Left renal cortex interstitium (tissue), 4 donors: ENCODE results near the gene CACNB2. TPM values are rescaled to one million over a fixed set of nuclear protein-coding genes. Genes with fewer than 3 reads are reported as not detected.
"Not testable (repeated sequence)": the region's sequence is repeated elsewhere in the genome, so short reads cannot be mapped to it uniquely, and the experiment has no call there.

Experiments used
- DNase-seq, 4 donors: peaks; one replicate each; pipeline ENCODE4 v3.0.0-alpha.2; 2013; ENCODE audit warnings: low read depth in 4 of 4, low spot score in 2 of 4, missing footprints in 1 of 4
- polyA plus RNA-seq, 4 donors: library from polyadenylated mRNA; unstranded; fragments of 120-200 nt; gene quantifications; one replicate each; pipeline ENCODE4 v1.2.1, GENCODE V29; 2013; ENCODE audit not compliant: insufficient read length in 4 of 4

CACNB2 gene
- polyA plus RNA-seq, 4 donors, result 2.4 to 6.0 (median 4.4) TPM

DNA sequence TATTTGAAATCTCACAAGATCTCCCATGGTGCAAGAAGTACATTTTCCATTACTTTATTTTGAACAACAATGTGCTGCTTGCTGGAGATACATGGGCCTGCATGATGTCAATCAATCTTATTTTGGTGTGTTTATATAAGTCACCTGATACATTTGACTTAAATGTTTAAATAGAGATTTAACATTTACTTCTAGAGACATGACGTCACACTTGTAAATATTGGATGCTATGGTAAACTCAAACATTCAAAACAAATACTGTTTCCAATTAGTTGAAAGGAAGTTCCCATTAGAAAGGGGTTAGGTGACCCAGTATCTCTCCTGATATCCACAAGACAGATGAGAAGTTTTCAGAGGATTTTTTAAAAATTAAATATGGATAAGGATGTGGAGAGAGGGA, 296.7 kb downstream of the CACNB2 start:
- no peak for DNase-seq

DNA sequence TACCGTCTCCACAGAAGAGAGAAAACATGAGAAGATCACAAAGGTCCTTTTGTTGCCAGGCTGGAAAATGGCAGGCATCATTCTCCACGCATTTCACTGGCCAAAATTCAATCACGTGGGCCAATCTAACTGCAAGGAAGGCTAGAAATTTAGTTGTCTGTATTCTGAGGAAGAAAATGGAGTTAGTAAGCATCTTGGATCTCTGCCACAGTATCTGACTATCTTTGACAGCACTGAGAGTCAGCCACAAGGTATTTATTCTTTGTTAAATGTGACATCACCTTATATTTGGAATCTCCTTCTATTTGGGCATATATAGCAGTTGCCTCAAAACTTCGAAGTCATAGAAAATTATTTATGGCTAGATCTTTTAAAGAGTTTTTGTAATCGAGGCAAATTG, 297.3 kb downstream of the CACNB2 start:
- no peak for DNase-seq

DNA sequence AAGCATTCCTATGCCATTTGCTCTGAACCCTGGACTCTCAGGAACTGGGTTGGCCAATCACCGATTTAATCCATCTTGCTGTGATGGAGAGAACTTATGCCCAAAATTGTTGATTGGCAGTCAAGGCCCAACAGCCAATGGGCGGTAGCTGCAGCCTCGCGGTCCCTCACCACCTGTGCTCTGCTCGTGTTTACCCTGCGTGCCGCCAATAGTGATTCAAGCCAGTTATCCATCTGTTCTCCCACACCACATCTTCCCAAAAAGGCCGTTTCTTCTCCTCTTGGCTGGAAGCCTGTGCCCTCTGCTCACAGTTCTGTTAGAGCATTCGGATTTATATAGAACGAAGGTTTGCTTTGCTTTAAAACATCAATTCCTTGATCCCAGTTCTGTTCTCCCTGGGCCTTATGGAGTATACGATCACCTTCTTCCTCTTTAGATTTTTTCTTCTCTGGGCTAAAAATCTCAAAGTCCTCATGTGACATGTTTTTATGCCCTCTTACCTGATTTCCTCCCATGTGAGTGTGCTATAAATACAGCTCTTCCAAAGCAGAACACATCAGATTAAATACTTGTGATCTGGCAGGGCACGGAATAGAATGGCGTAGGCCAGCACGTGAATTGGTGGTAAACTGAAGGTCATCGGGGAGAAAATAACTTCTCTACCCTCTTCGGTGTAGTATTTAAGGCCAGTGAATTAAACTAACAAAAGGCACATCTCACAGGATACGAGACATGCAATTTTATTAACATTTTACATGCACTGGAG, 298.3 kb downstream of the CACNB2 start:
- no peak for DNase-seq

GRCh38 chr10:18439601-18440000, 299.4 kb downstream of the CACNB2 start:
- no peak for DNase-seq

GRCh38 chr10:18445635-18446034, 305.4 kb downstream of the CACNB2 start:
- not testable (repeated sequence) for DNase-seq

DNA sequence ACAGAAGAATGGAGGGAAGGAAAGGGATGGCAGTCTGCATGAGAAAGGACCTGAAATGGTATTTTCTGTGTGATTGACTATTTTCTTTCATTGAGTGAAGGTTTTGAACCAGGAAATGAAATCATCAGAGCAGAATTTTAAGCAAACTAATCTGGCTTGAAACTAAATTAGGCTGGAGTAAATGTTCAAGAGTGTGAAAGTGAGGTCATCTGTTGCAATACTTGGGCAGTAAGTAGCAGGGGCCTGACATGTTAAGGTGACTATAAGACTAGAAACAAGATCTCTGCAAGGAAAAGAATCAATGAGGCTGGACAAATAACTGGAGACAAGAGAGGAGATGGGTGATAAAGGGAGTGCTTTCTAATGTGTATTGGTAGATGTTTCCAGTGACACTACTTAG, 306.0 kb downstream of the CACNB2 start:
- DNase-seq, result no peak

DNA sequence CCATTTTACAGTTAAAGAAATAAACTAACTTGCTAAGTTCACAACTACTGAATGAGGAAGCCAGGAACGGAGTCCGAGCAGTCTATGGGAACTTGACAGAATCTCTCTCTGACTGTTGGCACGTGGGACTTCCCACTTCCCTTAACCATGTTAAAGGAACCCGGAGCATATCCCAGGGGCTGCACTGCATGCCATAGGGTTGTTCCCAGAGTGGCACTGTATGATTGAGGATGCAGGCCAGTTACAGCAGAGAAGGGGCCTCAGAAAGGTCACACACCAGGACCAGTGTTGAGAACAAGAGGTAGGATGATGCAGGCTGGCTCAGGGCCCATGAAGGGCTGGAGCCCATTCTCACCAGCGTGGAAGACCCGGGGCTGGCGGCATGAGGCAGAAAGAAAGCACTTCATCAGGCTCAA, 309.4 kb downstream of the CACNB2 start:
- DNase-seq, result no peak

DNA sequence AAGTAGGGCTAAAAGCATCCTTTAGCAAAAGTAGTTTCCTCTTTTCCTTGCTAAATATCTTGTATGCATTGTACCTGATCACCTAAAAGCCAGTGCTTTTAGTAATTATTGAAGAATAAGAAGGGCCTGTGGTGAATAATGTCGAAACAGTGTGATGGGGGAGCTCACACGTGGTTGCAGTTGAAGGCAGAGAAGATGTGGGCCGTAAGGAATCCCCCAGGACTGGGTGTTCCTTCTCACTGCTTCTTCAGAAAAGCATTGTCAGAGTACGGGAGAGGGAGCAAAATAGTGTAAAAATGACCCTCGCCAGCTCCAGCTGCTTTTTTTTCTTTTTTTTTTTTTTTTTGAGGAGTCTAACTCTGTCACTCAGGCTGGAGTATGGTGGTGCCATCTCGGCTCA, 310.1 kb downstream of the CACNB2 start:
- no peak for DNase-seq

DNA sequence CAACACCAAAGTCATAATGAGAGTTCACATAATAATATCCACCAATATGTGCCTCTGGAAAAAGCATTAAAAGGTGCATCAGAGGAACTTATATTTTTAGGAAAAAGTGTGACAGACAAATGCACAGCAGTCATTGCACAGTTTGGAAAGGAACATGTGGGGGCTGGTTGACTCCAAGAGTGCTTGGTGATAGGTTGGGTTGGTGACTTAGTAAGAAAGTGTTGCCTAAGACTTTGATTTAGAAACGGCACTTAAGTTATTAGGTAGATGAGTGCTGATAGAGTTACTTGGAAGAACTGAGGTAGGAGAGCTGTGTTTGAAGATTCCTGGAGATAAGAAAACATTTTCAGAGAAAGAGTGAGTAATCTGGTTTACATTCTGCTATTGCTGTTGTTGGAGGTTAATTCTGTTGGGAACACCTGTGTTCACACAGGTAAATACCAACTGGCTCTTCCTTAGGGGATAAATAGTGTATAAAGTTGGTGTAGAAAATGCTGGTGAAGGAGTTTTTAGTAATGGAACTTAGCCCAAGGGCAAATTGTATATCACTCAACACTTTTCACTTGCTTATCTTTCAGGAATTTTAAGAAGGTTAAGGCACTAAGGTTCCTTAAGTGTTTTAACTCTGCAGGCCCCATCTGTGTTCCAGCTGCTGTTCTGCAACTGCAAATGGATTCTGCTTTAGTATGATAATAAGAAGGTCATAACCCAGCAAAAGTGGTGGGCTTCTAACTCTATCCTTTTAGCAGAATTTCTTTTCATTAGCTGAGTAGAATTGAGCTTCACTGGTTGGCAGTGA, 315.1 kb downstream of the CACNB2 start:
- DNase-seq, result no peak

DNA sequence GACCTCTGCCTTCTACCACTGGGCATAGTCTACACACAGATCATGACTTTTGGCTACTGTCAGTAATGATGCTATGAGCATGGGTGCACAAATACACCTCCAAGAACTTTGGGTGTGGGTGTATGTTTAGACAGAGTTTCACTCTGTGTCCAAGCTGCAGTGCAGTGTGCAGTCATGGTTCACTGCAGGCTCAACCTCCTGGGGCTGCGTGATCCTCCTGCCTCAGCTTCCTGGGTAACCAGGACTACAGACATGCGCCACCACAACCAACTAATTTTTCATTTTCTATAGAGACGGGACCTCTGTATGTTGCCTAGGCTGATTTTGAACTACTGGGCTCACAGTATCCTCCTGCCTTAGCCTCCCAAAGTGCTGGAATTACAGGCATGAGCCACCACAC, 316.8 kb downstream of the CACNB2 start:
- no peak for DNase-seq

GRCh38 chr10:18460032-18460431, 319.8 kb downstream of the CACNB2 start:
- no peak for DNase-seq

DNA sequence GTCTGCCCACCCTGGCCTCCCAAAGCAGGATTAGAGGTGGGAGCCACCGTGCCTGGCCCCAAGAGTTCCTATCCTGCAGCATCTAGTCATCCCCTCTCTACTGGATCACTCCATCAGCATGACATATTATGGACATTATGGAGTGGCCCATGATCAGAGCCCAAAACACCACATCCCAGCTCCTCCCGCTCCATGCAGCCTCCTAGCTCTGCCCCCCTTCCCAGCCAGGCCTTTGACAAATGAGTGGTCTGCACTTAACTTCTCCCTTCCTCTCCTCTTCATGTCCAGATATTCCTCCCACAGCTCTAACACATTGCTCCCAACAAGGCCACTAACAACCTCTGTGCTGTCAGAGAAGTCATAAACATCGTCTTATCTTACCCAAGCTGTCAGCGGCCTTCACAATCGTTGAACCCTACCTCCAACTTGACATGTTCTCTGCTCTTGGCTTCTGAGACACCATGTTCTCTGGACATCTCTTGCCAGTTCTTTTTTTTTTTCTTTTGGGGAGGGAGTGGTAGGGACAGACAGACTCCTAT, 323.5 kb downstream of the CACNB2 start:
- no peak for DNase-seq

DNA sequence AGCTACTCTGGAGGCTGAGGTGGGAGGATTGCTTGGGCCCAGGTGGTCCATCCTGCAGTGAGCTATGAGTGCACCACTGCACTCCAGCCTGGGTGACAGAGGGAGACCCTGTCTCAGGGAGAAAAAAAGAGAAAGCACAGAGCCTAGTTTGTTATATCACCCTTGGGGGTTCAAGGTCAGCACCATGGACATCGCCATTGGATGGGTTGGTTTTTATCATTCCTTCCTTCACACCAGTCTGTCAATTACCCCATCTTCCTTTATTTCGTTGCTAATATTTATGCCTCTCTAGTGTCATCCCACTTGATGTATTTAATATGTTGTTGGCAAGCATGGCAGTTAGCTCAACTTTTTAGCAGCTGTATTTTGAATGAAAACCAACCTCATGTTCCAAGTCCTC, 328.9 kb downstream of the CACNB2 start:
- no peak for DNase-seq

DNA sequence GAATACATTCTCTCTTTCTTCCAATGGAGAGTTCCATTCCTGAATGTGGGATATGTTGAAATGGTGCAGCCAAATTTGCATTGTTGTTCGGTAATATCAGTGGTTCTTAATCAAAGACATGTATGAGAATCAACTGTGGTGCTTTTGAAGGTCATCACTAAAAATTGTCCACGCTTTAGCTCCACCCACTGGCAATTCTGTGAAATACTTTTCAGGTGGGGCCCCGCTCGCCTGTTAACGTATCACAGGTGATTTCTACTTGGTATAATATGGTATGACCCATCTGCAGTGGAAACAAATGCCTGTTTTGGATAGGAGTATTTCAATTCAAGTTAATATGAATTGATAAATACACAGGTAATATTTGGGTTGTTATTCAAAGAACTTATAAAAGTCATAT, 332.8 kb downstream of the CACNB2 start:
- DNase-seq, result no peak

- DNase-seq, result no peak
Measured at GRCh38 chr10:18473424-18474117, 333.3 kb downstream of the CACNB2 start.

DNA sequence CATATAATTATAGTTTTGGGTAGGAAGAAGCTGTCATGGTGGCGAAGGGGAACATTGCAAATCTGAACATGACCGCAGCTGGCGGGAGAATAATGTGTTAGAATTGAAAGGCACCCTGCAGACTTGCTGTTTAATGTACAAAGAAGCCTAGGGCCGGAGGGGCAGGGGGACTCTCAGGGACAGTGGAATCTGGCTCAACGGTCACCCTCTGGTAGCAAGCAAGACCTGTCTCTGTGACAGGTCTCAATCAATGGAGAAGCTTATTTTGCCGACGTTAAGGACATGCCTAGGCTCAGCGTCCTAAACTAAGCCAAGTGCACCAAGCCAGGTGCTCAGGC, 333.9 kb downstream of the CACNB2 start:
- no peak for DNase-seq

DNA sequence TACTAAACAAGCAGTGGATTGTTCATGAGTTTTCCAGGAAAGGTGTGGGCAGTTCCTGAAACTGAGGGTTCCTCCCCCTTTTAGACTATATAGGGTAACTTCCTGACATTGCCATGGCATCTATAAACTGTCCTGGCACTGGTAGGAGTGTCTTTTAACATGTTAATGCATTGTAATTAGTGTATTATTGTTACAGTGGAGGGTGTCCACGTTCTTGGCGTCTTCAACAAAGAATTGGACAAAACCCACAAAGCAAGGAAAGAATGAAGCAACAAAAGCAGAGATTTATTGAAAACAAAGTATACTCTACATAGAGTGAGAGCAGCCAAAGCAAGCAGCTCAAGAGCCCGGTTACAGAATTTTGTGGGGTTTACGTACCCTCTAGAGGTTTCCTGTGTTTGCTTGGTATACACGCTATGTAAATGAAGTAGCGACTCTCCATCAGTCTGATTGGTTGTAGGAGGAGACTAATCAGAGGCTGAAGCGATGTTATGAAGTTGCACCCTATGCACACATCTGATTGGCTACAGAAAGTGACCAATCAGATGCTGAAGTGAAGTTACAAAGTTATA, 335.9 kb downstream of the CACNB2 start:
- DNase-seq, result no peak

- no peak for DNase-seq
Measured at GRCh38 chr10:18478354-18478753, 338.1 kb downstream of the CACNB2 start.

DNA sequence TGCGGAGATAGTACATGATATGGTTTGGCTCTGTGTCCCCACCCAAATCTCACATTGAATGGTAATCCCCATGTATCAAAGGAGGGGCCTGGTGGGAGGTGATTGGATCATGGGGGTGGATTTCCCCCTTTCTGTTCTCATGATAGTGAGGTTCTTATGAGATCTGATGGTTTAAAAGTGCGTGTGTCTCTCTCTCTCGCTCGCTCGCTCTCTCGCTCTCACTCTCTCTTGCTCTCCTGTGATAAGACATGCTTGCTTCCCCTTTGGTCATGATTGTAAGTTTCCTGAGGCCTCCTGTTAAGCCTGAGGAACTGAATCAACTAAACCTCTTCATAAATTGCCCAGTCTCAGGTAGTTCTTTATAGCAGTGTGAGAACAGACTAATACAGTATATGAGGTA, 339.3 kb downstream of the CACNB2 start:
- DNase-seq, result no peak

DNA sequence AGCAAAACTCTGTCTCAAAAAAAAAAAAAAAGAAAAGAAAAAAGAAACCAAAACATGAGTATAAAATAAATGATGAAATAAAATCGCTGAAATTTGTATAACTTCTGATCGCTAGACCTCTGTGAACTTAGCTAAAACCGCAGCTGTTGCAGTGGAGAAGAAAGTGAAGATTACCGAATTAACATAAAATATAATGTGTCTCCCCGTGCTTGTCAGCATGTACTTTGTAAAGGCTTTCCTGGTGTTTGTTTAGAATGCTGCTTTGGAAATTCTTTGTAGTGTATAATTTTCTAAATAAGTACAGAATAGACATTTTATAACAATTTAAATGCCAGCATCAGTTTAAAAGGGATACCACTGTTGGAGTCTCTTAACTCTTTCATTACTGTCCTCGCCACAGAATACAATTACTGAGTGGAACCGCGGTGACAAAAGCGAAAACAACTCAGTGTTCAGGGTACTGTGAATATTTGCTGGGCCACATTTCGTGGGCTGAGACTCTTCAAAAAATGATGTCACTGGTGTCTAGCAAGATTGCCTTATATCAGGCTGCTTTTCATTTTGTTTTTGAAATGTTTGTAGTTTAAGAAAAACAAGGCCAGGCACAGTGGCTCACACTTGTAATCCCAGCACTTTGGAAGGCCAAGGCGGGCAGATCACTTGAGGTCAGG, 343.4 kb downstream of the CACNB2 start:
- DNase-seq, result no peak
